ENCODE results near the gene GIPC2.

GIPC2 gene

DNA sequence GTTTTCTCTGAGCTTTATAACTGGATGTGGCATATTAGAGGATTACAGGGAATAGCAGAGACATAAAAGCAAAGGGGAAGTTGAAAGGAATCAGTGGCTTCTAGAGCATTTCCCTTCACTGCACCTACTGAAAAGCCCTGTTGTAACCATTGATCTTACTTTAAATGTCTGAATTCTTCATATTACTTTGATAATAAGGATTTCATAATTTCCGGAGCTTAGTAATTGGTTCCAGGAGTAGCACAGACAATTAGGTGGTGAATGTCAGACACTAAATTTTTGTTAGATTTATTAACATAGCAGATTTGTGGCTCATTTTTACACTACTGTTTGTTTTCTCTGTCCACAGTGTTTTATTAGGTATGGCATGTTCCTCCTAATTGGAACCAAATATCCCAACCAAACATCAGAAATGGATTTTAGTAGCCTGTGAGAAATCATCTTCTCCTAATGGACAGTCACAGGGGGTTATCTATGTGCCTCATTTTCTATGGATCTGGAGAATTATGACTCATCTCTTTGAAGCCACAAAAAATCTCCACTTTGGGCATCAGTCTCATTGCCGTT, 100.5 kb downstream of the GIPC2 start:
- DNase-seq (ENCODE audit: low read depth) = no peak

DNA sequence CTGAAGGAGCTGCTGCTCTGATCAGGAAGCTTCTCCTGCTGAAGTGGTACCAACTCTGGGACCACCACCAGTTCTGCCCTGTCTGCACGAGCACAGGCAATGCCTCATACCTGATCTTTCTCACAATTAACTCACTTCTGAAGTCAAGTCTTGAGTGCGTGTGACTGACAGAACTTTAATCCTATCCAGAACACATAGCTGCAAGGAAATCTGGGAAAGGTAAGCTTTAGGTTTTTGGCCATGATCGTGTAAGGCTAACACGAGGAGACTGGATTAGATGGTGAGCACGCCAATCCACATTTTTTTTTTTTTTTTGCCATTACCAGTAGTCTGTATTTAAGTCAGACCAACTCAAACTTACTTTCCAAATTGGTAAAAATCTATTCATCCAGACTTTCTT, 101.3 kb downstream of the GIPC2 start:
- DNase-seq (ENCODE audit: low read depth) = no peak

- no peak for DNase-seq (ENCODE audit: low read depth)
These were observed 107.4 kb downstream of the GIPC2 start for GRCh38 chr1:78153092-78153736.

GRCh38 chr1:78155121-78155520, 109.4 kb downstream of the GIPC2 start:
- DNase-seq (ENCODE audit: low read depth) = no peak

DNA sequence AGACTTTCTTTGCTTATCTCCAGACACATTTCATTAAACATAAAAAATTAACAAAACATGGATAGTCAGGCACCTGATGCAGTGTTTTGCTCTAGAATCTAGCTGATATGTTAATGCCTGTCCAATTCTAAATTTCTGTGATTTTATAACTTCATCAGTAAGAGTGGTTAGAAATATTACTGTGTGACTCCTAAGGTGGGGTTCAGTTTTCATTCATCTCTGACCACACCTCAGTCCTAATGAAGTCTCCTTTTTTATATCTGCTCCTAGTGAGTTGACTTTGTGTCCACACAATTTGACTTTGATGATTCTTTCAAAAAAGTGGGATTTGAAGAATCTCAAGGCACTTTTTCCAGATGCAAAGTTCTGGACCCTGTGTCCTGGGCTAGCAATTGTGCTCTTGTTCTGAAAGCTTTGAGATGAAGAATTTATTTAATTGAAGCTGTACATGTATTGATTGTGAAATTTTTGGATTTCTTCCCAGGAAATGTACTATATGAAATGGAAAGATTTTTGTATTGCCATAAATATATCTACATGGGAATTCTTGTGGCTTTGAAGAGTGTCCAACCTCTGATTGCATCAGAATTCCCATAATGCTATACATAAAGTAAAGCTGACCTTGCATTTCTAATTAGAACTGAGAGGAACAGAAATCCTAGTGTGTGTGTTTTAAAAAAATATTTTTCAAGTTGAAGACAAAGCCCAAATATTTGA, 111.2 kb downstream of the GIPC2 start:
- DNase-seq (ENCODE audit: low read depth) = no peak

DNA sequence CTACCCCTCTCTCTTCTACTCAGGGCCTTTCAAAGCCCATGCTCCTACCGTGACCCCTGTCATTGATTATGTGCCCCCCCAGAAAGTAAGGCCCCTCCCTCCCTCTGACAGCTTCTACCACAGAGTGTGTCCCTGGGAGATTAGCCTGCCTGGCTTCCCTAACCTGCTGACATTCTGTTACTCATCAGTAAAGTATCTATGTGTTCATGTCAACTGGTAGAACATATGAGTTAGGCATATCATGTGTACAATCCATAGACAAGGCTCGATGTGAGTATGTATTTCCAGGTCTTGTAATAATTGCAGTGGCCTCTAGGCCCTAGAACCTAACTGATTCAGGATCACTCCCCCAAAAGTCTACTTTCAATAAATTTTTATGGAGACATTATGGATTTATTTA, 120.0 kb downstream of the GIPC2 start:
- DNase-seq (ENCODE audit: low read depth) = no peak

DNA sequence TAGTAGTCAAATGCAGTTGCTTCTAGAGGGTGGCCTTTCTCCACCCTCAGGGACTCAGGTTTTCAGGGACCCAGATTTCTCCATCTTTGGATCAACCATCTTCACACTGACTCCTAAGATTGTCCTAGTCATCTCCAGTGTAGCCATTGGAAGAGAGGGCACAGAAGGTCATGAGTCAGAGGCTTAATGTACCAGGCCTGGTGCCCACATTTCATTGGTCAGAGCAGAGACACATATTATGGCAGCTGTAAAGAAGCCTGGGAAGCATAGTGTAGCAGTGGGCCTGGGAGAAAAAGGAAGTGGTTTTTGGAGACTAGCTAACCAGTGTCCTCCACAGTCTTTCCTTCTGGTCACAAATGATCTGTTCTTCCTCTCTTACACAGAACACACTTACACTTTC, 122.5 kb downstream of the GIPC2 start:
- DNase-seq (ENCODE audit: low read depth) = no peak

- DNase-seq (ENCODE audit: low read depth) = no peak
These were observed 125.1 kb downstream of the GIPC2 start for GRCh38 chr1:78170859-78171258.

DNA sequence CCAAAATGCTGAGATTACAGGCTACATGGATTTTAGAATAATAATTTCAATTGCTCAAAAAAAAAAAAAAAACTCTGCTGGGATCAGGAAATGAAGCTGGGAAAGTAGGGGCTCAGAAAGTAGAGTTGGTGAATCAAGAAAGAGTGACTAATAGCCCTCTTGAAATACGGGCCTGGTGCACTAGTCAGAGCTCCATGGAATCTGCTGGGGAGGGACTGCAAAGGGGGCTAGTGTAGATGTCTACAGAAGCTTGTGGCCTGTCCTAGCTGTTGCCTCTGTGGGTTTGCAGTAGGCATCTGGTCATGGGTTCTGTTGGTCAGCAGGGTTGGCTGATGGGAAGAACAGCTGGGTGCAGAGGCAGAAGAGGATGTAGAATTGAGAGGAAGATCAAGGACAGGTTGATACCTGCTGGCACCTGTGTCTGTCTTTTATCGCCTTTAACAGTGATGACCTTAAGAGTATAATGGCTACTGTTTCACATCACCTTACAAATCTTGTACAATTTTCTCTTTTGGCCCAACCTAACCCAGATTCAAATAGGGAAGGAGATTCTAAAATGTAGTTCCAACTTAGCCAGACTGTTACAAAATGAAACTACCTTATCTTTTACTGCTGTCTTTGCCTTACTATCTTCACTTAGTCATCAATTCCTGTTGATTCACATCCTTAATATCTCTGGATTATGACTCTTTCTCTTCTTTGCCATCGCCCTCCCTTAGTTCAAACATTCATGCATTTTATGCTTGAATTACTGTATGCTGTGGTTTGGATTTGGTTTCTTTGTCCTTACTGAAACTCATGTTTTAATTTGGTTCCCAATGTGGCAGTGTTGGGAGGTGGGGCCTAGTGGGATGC, 126.2 kb downstream of the GIPC2 start:
- DNase-seq (ENCODE audit: low read depth) = no peak

DNA sequence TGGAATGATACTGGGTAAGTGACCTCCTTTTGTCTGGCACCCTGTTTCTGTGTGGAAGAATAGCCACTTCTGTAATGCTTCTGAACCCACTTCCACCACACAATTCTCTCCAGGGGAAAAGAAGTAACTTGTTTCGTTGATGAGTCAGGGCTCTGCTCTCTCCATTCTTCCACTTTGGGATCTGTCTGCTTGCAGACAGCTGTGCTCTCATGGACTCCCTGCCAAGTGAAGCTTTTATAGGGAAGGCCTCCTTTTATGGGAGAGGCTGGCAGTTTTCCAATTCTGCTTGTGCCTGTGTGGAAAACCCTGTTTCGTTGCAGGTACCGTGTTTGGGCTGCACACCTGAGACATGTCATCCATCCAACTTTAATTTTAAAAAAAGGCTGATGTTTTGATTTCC, 130.7 kb downstream of the GIPC2 start:
- no peak for DNase-seq (ENCODE audit: low read depth)

GRCh38 chr1:78177708-78178270, 132.0 kb downstream of the GIPC2 start:
- no peak for DNase-seq (ENCODE audit: low read depth)

DNA sequence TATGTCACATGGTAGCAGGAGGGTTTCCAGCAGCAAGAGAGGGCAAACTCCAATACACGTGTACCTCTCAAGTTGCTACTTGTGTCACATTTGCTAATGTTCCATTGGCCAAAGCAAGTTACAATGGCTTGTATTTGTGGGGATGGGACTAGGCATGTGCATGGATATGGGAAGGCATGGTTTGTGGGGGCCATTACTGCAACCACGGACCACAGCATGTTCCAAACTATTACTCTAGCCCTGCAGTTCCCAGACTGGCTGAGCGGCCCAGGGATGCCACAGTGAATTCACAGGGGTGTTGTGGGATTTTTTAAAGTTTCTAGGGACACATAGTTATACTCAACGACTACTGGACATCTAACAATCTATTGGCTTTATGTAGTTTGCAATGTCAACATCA, 133.1 kb downstream of the GIPC2 start:
- no peak for DNase-seq (ENCODE audit: low read depth)

DNA sequence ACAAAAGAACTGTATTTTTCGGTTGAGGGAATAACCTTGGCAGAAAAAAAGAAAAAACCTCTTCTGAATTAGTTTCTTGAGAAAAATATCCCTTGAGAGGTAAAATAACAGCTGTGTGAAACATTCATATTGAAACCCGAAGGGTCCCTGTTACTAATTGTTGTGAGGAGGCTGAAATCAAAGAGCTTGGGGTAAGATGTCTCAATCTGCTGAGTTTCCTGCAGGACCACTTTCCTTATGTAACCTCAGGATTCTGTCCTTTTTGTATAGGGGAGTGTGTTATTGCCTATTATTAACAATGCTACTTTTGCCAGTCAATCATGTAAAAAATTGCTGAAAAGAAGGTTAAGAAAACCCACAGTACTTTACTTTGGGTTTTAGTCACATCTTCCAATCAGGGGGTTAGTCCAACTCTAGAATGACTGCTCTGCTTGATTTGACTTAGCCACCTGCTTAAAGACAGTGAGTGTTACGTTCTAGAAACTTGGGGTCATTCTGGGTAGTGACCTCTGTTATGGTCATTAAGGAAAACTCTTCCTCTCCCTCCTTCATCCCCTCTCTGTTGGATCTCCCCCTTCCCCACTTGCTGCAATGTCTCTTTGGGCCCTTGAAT, 138.8 kb downstream of the GIPC2 start:
- DNase-seq (ENCODE audit: low read depth) = no peak
